HepG2 (cell line): ENCODE results near the gene C1QTNF3. TPM values are rescaled to one million over a fixed set of nuclear protein-coding genes. Genes with fewer than 3 reads are reported as not detected.

ENCODE experiments used
- FOSL1 ChIP-seq: sonication (generic); formaldehyde crosslinking; IDR thresholded peaks from 2 replicates; pipeline ENCODE4 v1.9.0; 2021; ENCODE audit warnings: missing genetic modification reagents, borderline replicate concordance
- polyA plus RNA-seq, 8 experiments: library from polyadenylated mRNA; depleted of rRNA in 3 of 8; stranded (reverse) in 7 of 8; unstranded in 1 of 8; fragments of >200 nt; fragmentation: Illumina TruSeq in 4 of 8; extraction: Trizol in 4 of 8; gene quantifications; 2 replicates each; pipeline versions ENCODE4 v1.2.1 to v1.2.3, GENCODE V29; 2011 to 2016; ENCODE audit warnings: low read depth in 4 of 8, missing spikeins in 1 of 8, mixed read lengths in 1 of 8; ENCODE audit not compliant: insufficient read depth in 1 of 8
- total RNA-seq, 5 experiments: library from RNA; depleted of rRNA; stranded (reverse); fragments of >200 nt; fragmentation: Illumina TruSeq; extraction: Trizol; gene quantifications; 2 replicates each; pipeline ENCODE4 v1.2.3, GENCODE V29; 2016; ENCODE audit warnings: low read depth in 1 of 5
- TF ChIP-seq, protein P1 (sequence below), 2 experiments: fragments of 450-650 bp in 1 of 2; sonication (generic) in 1 of 2; formaldehyde crosslinking in 1 of 2; IDR thresholded peaks; 2 replicates each; pipeline versions ENCODE4 v1.6.1 to v1.8.0; 2016 to 2022; ENCODE audit warnings: antibody characterized with exemption in 1 of 2, mild to moderate bottlenecking in 1 of 2, missing genetic modification reagents in 1 of 2

C1QTNF3 gene
- total and polyA plus RNA-seq, 2 of the 13 experiments (the other 11 are each of a cell fraction or from before 2014, with no cell fraction given): 3.3 to 10.8 TPM

DNA sequence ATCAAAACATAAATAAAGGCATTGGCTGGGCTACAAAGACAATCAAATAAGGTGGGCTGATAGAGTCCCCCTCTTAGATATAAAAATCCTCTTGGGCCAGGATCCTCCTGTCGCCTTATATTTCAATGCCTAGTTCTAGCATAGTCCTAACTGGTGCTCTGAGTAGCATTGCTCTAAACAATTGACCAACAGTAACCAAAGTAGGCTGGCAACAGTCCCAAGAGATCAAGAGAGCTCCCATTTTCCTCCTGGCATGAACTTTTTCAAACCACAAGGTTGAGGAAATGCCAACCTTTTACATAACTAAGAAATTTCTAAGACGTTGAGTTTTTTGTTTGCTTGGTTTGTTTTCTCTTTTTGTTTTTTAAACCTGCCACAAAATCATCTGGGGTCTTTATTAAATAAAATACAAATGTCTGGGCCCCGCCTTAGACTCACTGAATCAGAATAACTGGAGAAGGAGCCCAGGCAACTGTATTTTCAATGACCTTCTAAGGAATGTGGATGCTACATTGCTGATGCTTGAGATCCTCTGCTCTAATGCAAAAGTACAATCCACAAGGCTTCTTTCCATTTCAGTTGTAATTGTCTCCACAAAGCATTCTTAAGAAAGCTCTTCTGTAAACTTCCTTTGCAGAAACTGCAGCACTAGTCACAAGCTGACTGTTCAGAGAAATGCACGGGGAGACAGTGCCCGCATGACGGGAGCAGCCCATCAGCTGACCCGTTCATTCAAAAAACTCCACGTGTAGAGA lies 61.4 kb downstream of the C1QTNF3 start (continued):
- TF ChIP-seq, protein P1, sequence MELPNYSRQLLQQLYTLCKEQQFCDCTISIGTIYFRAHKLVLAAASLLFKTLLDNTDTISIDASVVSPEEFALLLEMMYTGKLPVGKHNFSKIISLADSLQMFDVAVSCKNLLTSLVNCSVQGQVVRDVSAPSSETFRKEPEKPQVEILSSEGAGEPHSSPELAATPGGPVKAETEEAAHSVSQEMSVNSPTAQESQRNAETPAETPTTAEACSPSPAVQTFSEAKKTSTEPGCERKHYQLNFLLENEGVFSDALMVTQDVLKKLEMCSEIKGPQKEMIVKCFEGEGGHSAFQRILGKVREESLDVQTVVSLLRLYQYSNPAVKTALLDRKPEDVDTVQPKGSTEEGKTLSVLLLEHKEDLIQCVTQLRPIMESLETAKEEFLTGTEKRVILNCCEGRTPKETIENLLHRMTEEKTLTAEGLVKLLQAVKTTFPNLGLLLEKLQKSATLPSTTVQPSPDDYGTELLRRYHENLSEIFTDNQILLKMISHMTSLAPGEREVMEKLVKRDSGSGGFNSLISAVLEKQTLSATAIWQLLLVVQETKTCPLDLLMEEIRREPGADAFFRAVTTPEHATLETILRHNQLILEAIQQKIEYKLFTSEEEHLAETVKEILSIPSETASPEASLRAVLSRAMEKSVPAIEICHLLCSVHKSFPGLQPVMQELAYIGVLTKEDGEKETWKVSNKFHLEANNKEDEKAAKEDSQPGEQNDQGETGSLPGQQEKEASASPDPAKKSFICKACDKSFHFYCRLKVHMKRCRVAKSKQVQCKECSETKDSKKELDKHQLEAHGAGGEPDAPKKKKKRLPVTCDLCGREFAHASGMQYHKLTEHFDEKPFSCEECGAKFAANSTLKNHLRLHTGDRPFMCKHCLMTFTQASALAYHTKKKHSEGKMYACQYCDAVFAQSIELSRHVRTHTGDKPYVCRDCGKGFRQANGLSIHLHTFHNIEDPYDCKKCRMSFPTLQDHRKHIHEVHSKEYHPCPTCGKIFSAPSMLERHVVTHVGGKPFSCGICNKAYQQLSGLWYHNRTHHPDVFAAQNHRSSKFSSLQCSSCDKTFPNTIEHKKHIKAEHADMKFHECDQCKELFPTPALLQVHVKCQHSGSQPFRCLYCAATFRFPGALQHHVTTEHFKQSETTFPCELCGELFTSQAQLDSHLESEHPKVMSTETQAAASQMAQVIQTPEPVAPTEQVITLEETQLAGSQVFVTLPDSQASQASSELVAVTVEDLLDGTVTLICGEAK (IDR thresholded peaks at IDR 0.05): no peak
- TF ChIP-seq, protein P1 (CRISPR knock-in tag; IDR thresholded peaks at IDR 0.05): no peak
- TF ChIP-seq FOSL1 (CRISPR knock-in tag): no peak
